ENCODE data around the gene SIDT1. TPM values are rescaled to one million over a fixed set of nuclear protein-coding genes. Genes with fewer than 3 reads are reported as not detected.

Gene SIDT1
- 19.2 TPM for polyA plus RNA-seq (2012; ENCODE audit: missing spikeins)

DNA sequence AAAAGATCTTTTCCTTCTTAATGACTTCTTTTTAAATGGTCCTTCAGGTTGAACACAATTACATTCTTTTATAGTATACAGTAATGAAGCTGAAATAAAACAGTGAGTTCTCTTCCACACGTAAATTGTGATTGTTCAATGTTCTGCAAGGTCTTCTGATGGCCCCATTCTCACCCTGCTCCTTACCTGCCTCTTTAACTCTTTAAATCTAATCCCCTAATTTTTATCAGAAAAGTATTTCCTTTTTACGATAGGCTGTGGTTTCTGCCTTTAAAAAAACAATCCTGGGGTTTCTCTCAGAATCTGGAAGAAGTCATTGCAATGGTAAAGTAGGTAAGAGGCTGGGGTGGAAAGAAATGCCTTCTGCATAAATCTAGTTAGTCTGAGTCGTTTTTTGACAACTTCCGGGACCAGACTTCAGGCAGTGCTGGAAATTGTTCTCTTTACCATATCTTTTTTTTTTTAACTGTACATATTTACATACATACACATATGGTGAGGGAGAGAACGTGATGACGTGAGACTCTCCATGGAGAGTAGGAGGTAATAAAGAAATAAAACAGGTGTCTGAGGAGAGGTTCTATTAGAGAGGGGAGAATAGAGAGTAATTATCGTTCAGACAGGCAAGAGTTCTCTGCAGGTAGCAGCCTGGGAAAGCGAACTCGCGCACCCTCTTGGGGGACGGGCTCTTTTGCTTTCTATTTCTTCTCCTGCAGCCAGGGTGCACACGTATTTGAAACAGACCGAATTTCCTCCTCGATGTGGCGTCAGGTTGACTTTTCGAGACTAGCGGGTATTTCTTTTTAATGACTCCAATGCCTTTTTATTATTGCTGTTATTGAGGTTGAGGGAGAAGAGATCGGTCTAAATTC is at the start of gene SIDT1:
Gene SIDT1 (plus strand): TSS at position 730 of the 872 bp plus-strand sequence. CDS start 467 bp downstream, outside the sequence.
- peak; percentile 96 for FAIRE-seq
- peak; percentile 80 for TF ChIP-seq POLR2AphosphoS5 (IDR thresholded peaks at IDR 0.05; ENCODE audit: low read depth, low read length)
- TF ChIP-seq TAF1 (IDR thresholded peaks at IDR 0.05; ENCODE audit: borderline replicate concordance, low read depth, low read length) = peak; percentile 62; the same call in 1 of the 2 replicates
- peak; percentile 89 for TF ChIP-seq POLR2A (IDR thresholded peaks at IDR 0.05; ENCODE audit: low read depth, low read length)
- DNase-seq (ENCODE audit: insufficient read length) = peak; percentile 36

- FAIRE-seq (no peak), DNase-seq (ENCODE audit: insufficient read length) (no peak)
- TF ChIP-seq POLR2A (IDR thresholded peaks at IDR 0.05; ENCODE audit: low read depth, low read length) (no peak), POLR2AphosphoS5 (IDR thresholded peaks at IDR 0.05; ENCODE audit: low read depth, low read length) (no peak), TAF1 (IDR thresholded peaks at IDR 0.05; ENCODE audit: borderline replicate concordance, low read depth, low read length) (no peak)
These were observed 47.2 kb upstream of the SIDT1 start for GRCh38 chr3:113485161-113485609.

GRCh38 chr3:113495035-113495434 is 37.3 kb upstream of the SIDT1 start:
- DNase-seq (ENCODE audit: insufficient read length) (no peak), FAIRE-seq (peak; percentile 81)
- TF ChIP-seq POLR2AphosphoS5 (IDR thresholded peaks at IDR 0.05; ENCODE audit: low read depth, low read length) = no peak
- no peak for TF ChIP-seq TAF1 (IDR thresholded peaks at IDR 0.05; ENCODE audit: borderline replicate concordance, low read depth, low read length)
- no peak for TF ChIP-seq POLR2A (IDR thresholded peaks at IDR 0.05; ENCODE audit: low read depth, low read length)

- DNase-seq (ENCODE audit: insufficient read length) (no peak), FAIRE-seq (no peak)
- no peak for TF ChIP-seq TAF1 (IDR thresholded peaks at IDR 0.05; ENCODE audit: borderline replicate concordance, low read depth, low read length)
- no peak for TF ChIP-seq POLR2AphosphoS5 (IDR thresholded peaks at IDR 0.05; ENCODE audit: low read depth, low read length)
- TF ChIP-seq POLR2A (IDR thresholded peaks at IDR 0.05; ENCODE audit: low read depth, low read length) = no peak
These were observed 35.4 kb upstream of the SIDT1 start for GRCh38 chr3:113496924-113497323.

DNA sequence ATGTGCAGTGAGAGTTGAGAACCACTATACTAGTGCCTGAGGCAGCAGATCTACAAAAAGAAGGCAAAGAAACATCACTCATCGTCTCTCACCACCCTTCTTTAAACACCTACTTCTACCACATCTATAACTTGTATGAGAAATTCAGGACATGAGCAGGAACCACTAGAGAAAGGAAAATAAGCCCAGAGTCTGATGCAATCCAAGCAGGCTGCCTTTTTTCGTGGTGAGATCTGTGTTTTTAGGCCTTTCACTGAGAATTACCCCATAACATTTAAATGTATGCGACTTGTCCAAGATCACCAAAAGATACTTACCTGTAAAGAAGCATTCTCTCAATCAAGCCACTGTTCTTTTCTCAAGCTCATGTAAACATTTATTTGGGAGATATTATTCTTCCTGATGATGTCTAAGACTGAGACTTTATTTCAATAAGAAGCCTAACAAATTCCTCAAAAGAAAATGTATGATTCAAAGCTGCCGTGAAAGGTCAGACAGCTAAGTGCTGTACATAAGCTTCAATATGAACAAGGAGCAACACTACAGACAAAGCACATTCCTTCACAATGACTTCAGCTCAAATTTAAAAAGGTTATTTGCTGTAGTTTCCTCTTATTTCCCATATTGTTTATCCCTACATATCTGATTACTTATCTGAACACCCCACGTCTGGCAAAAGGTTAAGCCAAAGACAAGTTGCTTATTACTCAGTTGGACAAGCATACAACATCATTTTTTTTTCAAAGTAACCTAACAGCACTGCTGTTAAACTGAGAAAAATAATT is 33.9 kb upstream of the SIDT1 start:
- peak; percentile 17 for FAIRE-seq
- DNase-seq (ENCODE audit: insufficient read length) = no peak
- TF ChIP-seq TAF1 (IDR thresholded peaks at IDR 0.05; ENCODE audit: borderline replicate concordance, low read depth, low read length) (no peak), POLR2A (IDR thresholded peaks at IDR 0.05; ENCODE audit: low read depth, low read length) (no peak), POLR2AphosphoS5 (IDR thresholded peaks at IDR 0.05; ENCODE audit: low read depth, low read length) (no peak)

GRCh38 chr3:113499081-113499480 is 33.3 kb upstream of the SIDT1 start:
- FAIRE-seq (no peak), DNase-seq (ENCODE audit: insufficient read length) (no peak)
- TF ChIP-seq TAF1 (IDR thresholded peaks at IDR 0.05; ENCODE audit: borderline replicate concordance, low read depth, low read length) (no peak), POLR2A (IDR thresholded peaks at IDR 0.05; ENCODE audit: low read depth, low read length) (no peak), POLR2AphosphoS5 (IDR thresholded peaks at IDR 0.05; ENCODE audit: low read depth, low read length) (no peak)

- no peak for TF ChIP-seq TAF1 (IDR thresholded peaks at IDR 0.05; ENCODE audit: borderline replicate concordance, low read depth, low read length)
- TF ChIP-seq POLR2AphosphoS5 (IDR thresholded peaks at IDR 0.05; ENCODE audit: low read depth, low read length) = no peak
- no peak for TF ChIP-seq POLR2A (IDR thresholded peaks at IDR 0.05; ENCODE audit: low read depth, low read length)
- DNase-seq (ENCODE audit: insufficient read length) (no peak), FAIRE-seq (peak; percentile 76)
These were observed 30.8 kb upstream of the SIDT1 start for GRCh38 chr3:113501597-113501996.

DNA sequence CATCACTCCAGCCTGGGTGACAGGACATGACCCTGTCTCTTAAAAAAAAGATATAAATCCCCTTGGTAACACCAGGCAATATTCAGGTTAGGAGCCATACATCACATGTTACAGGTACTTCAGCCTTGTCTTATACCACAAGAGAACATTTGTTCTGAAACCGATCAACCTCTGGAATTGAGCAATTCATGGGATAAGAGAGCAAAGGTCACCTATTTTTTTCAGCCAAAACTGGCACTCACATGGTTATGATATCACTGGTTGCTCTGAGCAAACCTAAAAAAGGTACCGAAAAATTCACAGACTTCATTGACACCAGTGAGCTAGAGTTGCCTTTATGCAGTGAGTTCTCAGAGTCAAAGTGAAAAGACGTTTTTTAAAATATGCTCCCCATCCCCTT is 26.5 kb upstream of the SIDT1 start:
- TF ChIP-seq POLR2AphosphoS5 (IDR thresholded peaks at IDR 0.05; ENCODE audit: low read depth, low read length) = no peak
- FAIRE-seq (no peak), DNase-seq (ENCODE audit: insufficient read length) (no peak)

DNA sequence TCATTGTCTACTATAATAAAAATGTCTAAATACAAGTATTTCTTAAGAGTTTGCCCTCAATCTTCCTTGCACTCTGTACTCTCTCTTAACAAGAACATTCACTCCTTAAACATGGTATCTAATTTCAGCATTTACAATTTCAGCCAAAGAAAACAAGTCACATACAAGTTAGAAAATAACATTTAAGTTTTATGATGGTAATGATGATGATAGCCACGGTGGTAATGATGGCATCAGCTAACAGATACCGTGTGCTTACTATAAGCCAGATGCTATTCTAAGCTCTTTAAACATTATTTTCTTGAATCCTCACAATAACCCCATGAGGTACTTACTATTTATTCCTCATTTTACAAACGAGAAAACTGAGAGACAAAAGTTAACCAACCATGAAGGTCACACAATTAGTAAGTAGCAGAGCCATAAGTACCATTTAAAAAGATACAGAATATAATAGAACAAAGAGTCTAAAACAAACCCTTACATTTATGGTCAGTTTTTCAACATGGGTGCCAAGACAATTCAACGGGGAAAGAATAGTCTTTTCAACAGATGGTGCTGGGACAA is 24.8 kb upstream of the SIDT1 start:
- DNase-seq (ENCODE audit: insufficient read length) (no peak), FAIRE-seq (no peak)
- TF ChIP-seq POLR2AphosphoS5 (IDR thresholded peaks at IDR 0.05; ENCODE audit: low read depth, low read length) (no peak), POLR2A (IDR thresholded peaks at IDR 0.05; ENCODE audit: low read depth, low read length) (no peak), TAF1 (IDR thresholded peaks at IDR 0.05; ENCODE audit: borderline replicate concordance, low read depth, low read length) (no peak)

DNA sequence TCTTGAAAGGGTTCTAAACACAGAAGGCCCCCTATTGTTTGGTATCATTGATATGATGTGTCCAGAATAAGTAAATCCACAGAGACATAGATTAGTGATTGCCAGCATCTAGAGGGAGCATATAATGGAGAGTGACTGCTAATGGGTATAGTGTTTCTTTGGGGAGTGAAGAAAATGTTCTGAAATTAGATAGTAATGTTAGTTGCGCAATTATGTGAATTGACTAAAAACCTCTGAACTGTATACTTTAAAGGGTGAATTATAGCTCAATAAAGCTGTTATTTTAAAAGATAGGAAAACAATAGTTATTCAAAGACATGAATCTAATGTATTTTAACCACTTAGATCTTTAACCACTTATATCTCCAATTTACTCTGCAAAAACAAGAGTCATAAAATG is 23.4 kb upstream of the SIDT1 start:
- DNase-seq (ENCODE audit: insufficient read length) (no peak), FAIRE-seq (no peak)
- no peak for TF ChIP-seq TAF1 (IDR thresholded peaks at IDR 0.05; ENCODE audit: borderline replicate concordance, low read depth, low read length)
- no peak for TF ChIP-seq POLR2AphosphoS5 (IDR thresholded peaks at IDR 0.05; ENCODE audit: low read depth, low read length)
- TF ChIP-seq POLR2A (IDR thresholded peaks at IDR 0.05; ENCODE audit: low read depth, low read length) = no peak

GRCh38 chr3:113514265-113514769 is 18.0 kb upstream of the SIDT1 start:
- DNase-seq (ENCODE audit: insufficient read length) (no peak), FAIRE-seq (peak; percentile 36)
- TF ChIP-seq TAF1 (IDR thresholded peaks at IDR 0.05; ENCODE audit: borderline replicate concordance, low read depth, low read length) (no peak), POLR2AphosphoS5 (IDR thresholded peaks at IDR 0.05; ENCODE audit: low read depth, low read length) (no peak), POLR2A (IDR thresholded peaks at IDR 0.05; ENCODE audit: low read depth, low read length) (no peak)
